Measurements from ENCODE around the gene CFAP65. TPM values are rescaled to one million over a fixed set of nuclear protein-coding genes. Genes with fewer than 3 reads are reported as not detected.
A peak's percentile ranks its signal among the peaks of the same experiment; 100 is the strongest.

Gene CFAP65
- total and polyA plus RNA-seq, 2 of the 13 experiments (the other 11 are each of a cell fraction or from before 2014, with no cell fraction given), result 0.05 TPM; not detected in 1

DNA sequence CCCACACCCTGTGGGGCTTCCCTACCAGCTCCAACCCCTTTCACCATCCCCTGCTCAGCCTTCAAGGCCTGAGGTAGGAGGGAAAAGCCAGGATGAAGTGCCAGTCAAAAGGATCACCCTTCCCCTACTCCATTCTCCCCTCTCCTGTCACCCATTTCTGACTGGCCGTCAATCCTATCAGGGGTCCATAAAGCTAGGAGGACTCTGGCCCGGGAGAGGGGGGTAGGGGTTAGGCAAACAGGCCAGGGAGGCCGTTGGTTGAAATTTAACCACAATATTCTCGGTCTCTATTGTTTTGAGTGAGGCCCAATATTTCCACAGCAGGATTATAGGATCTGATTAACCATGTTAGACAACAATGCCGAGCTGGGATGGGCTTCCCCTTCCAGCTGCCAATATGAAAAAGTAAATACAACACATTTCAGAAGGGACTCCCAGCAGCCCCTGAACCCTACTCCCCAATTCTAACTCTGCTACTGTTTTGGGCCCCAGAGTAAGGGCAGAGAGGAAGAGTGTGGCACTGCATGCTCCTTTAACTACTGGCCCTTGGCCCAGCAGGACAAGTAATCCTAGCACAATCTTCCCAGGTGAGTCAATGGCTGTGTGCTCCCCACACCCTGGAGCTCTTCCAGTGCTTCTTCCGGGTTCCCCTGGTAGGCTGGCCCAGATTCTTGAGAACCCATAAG, 30.0 kb upstream of the CFAP65 start (continued):
- TF ChIP-seq, protein P1, sequence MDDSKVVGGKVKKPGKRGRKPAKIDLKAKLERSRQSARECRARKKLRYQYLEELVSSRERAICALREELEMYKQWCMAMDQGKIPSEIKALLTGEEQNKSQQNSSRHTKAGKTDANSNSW (CRISPR knock-in tag; IDR thresholded peaks at IDR 0.05; ENCODE audit: borderline replicate concordance), result no peak
- no peak for TF ChIP-seq GPN1 (CRISPR knock-in tag; IDR thresholded peaks at IDR 0.05; ENCODE audit: borderline replicate concordance)
- TF ChIP-seq, protein P2, sequence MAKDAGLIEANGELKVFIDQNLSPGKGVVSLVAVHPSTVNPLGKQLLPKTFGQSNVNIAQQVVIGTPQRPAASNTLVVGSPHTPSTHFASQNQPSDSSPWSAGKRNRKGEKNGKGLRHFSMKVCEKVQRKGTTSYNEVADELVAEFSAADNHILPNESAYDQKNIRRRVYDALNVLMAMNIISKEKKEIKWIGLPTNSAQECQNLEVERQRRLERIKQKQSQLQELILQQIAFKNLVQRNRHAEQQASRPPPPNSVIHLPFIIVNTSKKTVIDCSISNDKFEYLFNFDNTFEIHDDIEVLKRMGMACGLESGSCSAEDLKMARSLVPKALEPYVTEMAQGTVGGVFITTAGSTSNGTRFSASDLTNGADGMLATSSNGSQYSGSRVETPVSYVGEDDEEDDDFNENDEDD (CRISPR knock-in tag; IDR thresholded peaks at IDR 0.05; ENCODE audit: borderline replicate concordance), result no peak
- TF ChIP-seq ATF7 (IDR thresholded peaks at IDR 0.05), result no peak
- no peak for TF ChIP-seq ATF7 (CRISPR knock-in tag; IDR thresholded peaks at IDR 0.05)
- no peak for TF ChIP-seq MAZ (IDR thresholded peaks at IDR 0.05; ENCODE audit: borderline replicate concordance, low read depth, low read length)
- no peak for TF ChIP-seq MAZ (CRISPR knock-in tag; IDR thresholded peaks at IDR 0.05; ENCODE audit: low read depth)
- TF ChIP-seq, protein P3, sequence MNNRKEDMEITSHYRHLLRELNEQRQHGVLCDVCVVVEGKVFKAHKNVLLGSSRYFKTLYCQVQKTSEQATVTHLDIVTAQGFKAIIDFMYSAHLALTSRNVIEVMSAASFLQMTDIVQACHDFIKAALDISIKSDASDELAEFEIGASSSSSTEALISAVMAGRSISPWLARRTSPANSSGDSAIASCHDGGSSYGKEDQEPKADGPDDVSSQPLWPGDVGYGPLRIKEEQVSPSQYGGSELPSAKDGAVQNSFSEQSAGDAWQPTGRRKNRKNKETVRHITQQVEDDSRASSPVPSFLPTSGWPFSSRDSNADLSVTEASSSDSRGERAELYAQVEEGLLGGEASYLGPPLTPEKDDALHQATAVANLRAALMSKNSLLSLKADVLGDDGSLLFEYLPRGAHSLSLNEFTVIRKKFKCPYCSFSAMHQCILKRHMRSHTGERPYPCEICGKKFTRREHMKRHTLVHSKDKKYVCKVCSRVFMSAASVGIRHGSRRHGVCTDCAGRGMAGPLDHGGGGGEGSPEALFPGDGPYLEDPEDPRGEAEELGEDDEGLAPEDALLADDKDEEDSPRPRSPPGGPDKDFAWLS (CRISPR knock-in tag; IDR thresholded peaks at IDR 0.05; ENCODE audit: borderline replicate concordance), result no peak
- TF ChIP-seq ZNF12 (CRISPR knock-in tag; IDR thresholded peaks at IDR 0.05), result 0 out of 2 replicates have a peak, but pooled peaks have one; percentile 14
- TF ChIP-seq ZNF337 (CRISPR knock-in tag; IDR thresholded peaks at IDR 0.05; ENCODE audit: borderline replicate concordance, low read depth), result no peak
- TF ChIP-seq ZNF644 (CRISPR knock-in tag; IDR thresholded peaks at IDR 0.05; ENCODE audit: low read depth), result peak; percentile 25; the same call in 1 of the 2 replicates
- TF ChIP-seq CREB1 (IDR thresholded peaks at IDR 0.05), result no peak
- TF ChIP-seq CREB1 (CRISPR knock-in tag; IDR thresholded peaks at IDR 0.05), result peak; percentile 51
- TF ChIP-seq ATAD3A (CRISPR knock-in tag; IDR thresholded peaks at IDR 0.05), result no peak
- no peak for TF ChIP-seq KMT2A (CRISPR knock-in tag; IDR thresholded peaks at IDR 0.05)
- no peak for TF ChIP-seq POLR2A (IDR thresholded peaks at IDR 0.05; ENCODE audit: insufficient read depth in 1 of 2, low read depth in 2 of 2, low read length in 2 of 2)
- TF ChIP-seq, protein P4, sequence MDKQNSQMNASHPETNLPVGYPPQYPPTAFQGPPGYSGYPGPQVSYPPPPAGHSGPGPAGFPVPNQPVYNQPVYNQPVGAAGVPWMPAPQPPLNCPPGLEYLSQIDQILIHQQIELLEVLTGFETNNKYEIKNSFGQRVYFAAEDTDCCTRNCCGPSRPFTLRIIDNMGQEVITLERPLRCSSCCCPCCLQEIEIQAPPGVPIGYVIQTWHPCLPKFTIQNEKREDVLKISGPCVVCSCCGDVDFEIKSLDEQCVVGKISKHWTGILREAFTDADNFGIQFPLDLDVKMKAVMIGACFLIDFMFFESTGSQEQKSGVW (CRISPR knock-in tag; IDR thresholded peaks at IDR 0.05; ENCODE audit: borderline replicate concordance), result no peak
- TF ChIP-seq NCOA1 (CRISPR knock-in tag; IDR thresholded peaks at IDR 0.05), result no peak
- no peak for TF ChIP-seq TSC22D2 (CRISPR knock-in tag; IDR thresholded peaks at IDR 0.05; ENCODE audit: borderline replicate concordance)
- no peak for TF ChIP-seq JARID2 (CRISPR knock-in tag; IDR thresholded peaks at IDR 0.05; ENCODE audit: insufficient replicate concordance)
- no peak for TF ChIP-seq CBX5 (CRISPR knock-in tag; IDR thresholded peaks at IDR 0.05; ENCODE audit: borderline replicate concordance)
- peak; percentile 95 for TF ChIP-seq NR2F6 (IDR thresholded peaks at IDR 0.05)
- peak; percentile 87 for TF ChIP-seq NR2F6 (CRISPR knock-in tag; IDR thresholded peaks at IDR 0.05)
- no peak for TF ChIP-seq ZBTB20 (CRISPR knock-in tag; IDR thresholded peaks at IDR 0.05; ENCODE audit: borderline replicate concordance, low read depth)
- TF ChIP-seq, protein P5, sequence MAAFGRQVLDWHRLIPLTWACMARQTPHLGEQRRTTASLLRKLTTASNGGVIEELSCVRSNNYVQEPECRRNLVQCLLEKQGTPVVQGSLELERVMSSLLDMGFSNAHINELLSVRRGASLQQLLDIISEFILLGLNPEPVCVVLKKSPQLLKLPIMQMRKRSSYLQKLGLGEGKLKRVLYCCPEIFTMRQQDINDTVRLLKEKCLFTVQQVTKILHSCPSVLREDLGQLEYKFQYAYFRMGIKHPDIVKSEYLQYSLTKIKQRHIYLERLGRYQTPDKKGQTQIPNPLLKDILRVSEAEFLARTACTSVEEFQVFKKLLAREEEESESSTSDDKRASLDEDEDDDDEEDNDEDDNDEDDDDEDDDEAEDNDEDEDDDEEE (CRISPR knock-in tag; IDR thresholded peaks at IDR 0.05), result no peak
- TF ChIP-seq, protein P6, sequence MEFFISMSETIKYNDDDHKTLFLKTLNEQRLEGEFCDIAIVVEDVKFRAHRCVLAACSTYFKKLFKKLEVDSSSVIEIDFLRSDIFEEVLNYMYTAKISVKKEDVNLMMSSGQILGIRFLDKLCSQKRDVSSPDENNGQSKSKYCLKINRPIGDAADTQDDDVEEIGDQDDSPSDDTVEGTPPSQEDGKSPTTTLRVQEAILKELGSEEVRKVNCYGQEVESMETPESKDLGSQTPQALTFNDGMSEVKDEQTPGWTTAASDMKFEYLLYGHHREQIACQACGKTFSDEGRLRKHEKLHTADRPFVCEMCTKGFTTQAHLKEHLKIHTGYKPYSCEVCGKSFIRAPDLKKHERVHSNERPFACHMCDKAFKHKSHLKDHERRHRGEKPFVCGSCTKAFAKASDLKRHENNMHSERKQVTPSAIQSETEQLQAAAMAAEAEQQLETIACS (CRISPR knock-in tag; IDR thresholded peaks at IDR 0.05), result no peak

Measured in HepG2 (cell line).